Stimulated activated CD4-positive, alpha-beta T cell treated with anti-CD3 and anti-CD28 coated beads, Interleukin-4, amount 100 ng/mL, for 48 hours (primary cell): ENCODE data around the gene PRM1.
A peak's percentile ranks its signal among the peaks of the same experiment; 100 is the strongest.

ENCODE experiments used
- DNase-seq, 2 donors: peaks; one replicate each; pipeline ENCODE4 v3.0.0-alpha.2; 2020; ENCODE audit warnings: low read depth in 2 of 2

PRM1 gene

DNA sequence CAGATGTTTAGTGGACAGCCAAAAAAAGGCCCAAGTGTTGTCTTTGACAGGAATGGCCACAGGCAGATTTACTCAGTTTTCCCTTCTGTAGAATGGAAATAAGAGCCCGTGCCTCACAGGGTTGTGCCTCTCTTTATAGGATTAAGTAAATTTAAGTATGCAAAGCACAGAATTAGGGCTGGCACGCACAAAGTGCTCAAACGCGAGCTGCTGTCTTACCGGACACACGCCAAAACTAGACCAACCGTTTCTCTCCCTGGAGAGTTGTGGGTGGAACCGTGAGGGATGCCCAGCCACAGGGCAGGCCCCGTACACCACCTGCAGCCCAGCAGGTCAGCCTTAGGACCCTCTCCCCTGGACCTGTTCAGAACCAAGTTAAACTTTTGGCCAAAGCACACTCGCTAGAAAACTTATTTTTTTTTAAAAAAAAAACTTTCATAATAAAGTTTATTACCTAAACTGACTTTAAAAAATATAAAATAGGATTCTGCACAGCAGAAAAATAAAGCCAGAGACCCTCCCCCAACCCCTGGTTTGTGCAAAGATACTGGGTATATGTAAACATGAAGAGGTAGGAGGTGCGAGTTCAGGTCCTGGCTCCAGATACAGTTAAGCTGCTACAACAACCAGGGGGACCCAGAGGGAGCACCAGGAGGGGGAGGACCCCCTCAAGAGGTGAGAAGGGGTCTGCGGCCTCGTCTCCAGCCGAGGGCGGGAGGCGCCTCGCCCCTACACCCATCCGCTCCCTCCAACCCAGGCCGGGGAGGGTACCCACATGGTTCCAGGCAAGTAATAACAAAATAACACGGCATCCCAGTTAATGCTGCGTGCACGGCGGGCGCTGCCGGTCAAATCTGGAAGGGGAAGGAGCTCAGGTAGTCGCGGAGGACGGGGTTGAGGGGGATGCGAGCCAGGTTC is 26.9 kb downstream of the PRM1 start:
- DNase-seq, result no peak

DNA sequence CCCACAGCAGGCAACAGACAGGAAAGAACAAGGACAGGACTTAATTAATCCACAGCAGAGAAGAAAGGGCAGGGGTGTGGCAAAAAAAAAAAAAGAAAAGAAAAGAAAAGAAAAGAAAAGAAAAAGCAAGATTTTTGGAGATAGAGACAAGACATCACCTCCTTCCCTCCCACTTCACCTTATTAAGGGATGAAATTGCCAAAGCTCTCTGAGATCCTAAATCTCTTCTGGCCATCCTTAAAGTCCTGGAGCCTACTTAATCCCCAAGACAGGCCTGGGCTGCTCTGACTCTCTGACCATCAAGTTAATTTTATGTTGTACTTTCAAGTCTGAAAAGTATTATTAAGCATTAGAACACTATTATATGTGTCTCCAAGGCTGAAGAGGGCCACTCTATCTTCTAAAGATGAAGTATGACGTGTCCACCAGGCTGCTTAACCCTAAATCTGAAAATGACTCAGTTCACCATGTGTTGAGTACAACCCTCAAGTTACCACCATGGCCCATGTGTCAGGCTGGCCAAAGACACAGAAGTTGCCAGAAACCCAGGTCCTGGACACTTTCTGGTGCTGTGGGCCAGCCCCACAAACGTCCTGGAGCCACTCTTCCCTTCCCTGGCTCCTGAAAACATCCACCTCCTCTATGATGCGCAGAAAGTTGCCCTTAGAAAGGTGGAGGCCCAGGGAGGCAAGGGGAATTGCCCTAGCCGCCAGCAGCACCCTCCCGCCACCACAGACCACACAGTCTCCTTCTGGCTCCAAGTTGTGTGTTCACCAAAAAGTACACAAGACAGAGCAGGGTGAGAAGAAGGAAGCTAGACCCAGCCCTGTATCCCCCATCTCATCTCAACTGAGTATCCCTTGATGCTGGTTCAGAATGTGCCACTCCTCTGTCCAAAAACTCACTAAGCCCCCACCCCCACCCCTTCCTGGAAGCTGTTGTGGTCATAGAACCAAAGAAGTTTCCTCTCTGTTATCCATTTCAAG is 27.8 kb downstream of the PRM1 start:
- DNase-seq, result no peak

DNA sequence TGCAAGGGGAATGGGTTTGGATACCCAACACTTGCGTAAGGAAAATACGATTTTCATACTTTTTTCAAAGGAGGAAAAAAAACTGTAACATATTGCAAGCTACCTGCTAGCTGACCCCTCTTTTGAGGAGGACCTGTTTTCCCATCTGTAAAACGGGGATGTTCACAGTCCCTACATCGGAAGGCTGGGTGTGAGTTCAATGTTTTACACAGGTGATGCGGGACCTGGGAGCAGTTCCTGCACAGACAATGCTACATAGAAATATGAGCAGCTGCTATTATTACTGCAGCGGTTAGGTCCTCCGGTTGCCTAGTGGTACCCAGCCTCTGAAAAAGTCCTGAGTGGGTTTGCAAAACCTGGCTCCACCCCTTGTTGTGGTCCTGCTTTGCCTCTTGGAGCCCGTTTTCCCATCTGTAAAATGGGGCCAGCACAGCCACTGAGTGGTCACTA is 28.6 kb downstream of the PRM1 start:
- DNase-seq, result no peak

DNA sequence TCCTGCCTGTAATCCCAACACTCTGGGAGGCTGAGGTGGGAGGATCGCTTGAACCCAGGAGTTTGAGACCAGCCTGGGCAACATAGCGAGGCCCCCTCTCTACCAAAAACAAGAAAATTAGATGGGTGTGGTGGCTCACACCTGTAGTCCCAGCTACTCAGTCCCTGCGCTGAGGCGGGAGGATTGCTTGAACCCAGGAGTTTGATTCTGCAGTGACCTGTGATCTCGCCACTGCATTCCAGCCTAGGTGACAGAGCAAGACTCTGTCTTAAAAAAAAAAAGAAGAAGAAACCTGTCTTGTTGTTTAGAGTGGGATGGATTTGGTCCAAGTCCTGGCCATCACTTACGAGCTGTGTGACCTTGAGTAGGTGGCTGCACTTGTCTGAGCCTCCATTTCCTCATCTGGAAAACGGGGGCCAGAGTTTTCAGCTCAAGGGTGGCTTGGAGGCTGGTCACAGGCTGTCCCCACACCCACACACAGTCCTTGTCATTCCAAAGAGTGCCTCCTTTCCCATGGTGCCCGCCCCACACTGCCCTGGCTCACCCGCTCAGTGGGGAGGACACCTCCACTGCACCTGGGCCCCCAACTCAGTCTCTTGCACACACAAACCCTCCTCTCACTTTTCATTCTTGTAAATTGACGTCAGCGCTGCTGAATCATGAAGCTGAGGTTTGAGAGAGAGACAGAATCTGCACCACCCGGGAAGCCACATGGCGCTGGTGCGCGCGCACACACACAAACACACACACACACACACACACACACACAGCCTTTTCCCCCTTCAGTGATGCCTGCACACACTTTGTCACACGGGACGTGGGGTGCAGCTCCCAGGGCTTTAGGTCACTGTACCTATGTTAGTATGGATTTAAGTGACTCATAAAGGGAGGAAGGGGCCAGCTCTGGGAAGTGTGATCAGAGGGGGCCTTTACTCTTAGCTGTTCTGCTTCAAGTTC is 29.3 kb downstream of the PRM1 start:
- peak; percentile 78 to 82 for DNase-seq

DNA sequence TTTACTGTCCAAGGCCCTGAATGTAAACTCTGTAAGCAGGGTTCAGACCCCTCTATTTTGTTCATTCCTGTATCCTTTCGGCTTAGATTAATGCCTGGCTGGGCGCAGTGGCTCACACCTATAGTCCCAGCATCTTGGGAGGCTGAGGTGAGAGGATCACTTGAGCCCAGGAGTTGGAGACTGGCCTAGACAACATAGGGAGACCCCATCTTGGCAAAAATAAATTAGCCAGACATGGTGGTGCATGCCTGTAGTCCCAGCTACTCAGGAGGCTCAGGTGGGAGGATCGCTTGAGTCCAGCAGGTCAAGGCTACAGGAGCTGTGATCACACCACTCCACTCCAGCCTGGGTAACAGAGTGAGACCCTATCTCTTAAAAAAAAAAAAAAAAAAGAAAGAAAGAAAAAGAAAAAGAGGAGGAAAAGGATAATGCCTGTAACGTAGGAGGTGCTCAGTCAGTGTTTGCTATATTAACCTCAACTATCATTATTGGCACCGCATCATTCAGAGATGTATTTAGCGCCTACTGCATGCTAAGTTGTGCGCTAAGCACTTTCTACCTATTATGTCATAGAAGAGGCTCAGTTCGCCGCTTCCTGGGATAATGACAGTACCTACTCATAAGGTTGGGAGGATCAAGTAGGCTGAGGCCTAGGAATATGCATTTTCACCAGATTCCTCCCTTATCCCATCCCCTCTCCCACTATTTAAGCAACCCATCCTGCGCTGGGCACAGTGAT is 30.2 kb downstream of the PRM1 start:
- no peak for DNase-seq

DNA sequence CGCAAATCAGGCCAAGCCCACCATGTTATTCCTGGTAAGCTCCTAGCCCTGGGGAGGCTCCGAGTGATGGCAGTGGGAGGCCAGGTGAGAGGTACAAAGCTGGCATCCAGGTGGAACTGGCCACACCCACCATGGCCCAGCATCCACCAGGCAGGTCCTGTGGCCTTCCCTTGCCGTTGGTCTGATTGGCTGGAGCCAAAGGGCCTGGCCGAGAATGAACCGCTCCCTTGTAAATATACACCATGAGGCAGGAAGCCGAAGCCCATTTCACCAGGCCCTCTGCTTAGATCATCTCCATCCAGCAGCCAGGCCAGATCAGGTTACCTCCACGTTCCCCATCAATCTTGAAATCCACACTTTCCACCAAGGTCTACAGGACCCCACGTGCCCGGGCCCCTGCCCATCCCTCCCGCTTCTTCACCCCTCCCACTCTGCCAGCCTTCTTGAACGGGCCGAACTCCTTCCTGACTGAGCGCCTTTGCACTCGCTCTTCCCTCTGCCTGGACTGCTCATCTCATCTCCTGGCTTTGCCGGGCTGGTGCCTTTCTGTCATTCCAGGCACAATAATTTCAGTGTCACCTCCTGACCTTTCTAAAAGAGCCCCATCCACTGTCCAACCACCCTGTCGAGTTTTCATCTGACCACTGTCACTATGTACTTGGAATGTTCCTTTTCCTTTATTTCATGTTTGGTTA is 30.9 kb downstream of the PRM1 start:
- no peak for DNase-seq

DNA sequence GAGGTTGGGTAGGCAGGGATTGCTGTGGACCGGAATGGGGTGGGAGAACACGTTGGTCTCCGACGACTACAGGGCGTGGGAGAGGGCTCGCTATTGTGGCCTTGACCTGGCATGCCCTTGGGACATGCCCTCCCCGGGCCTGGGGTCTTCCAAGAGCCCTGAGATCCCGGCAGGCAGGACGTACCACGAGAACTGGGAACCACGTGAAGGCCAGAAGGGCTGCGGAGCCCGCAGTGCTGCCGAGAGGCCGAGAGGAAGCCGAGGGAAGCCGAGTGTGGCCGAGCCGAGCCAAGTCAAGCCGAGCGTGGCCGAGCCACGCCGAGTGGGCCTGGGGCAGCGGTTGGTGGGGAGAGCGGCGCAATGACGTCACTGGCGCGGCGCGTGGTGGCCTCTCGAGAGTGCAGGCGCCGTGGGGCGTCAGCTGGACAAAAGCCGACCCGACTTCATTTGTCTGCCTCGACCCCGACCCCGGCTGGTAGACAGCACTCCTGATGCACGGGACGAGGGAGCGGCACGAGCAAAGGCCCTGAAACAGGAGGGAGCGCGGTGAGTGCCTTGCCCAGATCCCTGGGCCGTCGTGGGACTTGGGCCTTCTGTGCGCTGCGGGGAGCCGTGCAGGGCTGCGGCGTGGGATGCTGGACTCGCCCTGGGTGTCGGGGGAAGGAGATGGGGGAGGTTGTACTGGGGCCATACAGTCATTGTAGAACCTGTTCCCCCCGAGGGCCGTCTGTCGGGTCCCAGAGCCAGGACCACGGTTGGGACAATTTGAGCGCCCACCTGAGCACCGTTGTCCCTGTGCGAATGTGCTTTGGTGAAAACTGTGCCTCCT is 31.7 kb downstream of the PRM1 start:
- DNase-seq, result no peak

DNA sequence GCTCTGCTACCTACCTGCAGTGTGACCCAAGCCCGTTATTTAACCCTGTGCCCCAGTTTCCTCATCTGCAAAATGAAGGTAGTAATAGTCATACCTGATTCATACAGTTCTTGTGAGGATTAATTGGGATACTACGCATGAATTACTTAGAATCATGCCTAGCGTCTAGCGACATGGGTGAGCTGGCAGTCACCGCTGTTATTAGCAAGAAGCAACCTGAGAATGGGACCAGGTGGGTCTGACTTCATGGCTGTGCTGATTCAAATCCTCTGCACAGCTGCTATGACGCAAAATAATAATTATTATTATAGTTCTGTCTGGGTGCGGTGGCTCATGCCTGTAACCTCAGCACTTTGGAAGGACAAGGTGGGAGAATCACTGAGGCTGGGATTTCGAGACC is 33.0 kb downstream of the PRM1 start:
- no peak for DNase-seq

DNA sequence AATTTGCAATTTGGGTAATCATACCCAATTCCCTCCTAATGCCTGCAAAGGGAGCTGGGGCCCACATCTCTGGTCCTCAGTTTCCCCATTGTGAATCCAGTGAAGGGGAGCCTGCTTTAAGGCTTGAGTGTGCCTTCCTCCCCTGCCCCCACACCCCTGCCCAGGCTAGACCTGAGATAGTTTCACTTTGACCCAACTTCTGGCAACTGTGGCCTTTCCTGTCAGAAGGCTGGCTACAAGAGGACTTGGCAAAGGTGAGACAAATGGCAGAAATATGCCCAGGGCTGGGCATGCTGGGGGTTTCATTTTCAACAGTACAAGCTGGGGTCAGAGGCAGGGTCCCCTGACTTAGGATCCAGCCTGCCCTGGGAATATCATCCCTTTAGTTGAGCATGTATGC is 35.1 kb downstream of the PRM1 start:
- DNase-seq, result no peak

DNA sequence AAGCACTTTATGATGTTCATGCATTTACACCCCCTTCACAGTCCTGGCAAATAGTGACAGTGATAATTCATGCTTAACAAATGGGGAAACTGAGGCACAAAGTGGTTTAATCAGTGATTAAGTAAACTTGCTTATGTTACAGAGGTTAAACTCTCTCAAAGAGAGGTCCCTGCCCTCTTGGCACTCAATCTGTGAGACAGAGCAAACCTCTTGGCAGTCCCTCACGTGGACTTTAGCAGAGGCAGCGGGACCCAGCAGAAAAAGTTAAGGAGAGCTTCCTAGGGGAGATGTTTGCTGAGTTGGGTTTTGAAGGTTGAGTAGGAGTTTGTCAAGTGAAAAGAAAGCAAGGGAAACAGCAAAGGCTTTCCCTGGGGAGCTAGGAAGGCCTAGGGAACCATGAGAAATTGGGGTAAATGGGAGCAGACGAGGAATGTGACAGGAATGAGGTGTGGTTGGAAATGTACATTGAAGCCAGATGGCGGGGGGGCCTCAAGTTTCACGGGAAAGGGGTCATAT is 35.9 kb downstream of the PRM1 start:
- DNase-seq, result no peak

DNA sequence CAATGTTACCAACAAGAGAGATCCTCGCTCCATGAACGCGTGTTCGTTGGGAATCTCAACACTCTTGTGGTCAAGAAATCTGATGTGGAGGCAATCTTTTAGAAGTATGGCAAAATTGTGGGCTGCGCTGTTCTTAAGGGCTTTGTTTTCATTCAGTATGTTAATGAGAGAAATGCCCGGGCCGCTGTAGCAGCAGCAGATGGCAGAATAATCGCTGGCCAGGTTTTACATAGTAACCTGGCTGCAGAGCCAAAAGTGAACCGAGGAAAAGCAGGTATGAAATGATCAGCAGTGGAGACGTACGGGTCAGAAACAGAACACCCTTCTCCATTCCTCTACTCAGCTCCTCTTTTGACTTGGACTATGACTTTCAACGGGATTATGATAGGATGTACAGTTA is 38.5 kb downstream of the PRM1 start:
- no peak for DNase-seq

DNA sequence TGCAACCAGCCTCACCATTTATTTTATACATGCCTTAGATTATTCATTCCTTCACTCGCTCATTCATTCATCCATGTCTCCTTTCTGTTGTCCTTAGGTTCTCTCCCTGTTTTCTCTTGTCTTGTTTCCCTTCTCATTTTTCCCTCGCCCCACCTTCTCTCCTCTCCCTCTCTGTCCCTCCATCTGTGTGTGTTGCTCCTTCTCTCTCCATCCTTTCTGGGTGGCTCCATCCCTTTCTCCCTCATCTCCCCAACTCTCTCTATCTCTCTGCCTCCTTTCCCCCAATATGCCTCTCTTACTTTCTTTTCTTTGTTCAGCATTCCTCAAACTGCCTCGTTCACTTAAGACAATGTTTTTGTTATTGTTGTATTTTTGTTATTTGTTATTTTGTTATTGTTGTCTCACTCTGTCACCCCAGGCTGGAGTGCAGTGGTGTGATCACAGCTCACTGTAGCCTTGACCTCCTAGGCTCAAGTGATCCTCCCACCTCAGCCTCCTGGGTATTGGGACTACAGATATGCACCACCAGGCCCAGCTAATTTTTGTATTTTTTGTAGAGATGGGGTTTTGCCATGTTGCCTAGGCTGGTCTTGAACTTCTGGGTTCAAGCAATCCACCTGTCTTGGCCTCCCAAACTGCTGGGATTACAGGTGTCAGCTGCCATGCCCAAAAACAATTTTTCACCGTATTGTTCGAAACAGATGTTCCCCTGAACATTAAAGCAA is 39.5 kb downstream of the PRM1 start:
- DNase-seq, result no peak

DNA sequence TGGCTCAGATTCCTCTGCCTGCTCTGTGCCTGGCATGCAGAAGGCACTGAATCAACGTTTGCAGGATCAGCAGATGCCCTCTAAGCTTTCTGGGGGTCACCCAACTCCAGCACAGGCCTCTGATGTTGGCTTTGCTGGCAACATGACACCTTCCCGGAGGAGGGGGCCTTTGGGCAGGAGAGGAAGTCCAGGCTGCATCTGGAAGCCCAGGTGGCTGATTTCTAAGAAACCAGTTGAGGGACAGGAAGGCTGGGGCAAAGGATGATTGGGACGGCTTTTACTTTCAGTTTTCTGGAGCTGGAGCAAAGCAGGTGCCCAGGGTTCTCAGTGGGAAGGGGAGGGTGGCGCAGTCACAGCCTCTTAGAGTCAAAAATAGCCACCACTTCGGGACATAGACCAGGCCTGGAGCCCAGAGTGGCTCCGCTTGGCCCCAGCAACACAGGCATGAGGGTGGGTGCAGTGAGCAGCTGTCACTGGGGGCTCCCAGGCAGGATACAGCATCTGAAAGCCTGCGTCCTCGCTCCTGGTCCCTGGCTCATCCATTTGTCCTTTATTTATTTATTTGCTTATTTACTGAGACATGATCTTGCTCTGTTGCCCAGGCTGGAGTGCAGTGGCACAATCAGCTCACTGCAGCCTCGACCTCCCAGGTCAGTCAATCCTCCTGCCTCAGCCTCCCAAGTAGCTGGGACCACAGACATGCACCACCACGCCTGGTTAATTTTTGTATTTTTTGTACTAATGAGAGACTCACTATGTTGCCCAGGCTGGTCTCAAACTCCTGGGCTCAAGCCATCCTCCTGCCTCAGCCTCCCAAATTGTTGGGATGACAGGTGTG is 40.3 kb downstream of the PRM1 start:
- DNase-seq, result no peak

DNA sequence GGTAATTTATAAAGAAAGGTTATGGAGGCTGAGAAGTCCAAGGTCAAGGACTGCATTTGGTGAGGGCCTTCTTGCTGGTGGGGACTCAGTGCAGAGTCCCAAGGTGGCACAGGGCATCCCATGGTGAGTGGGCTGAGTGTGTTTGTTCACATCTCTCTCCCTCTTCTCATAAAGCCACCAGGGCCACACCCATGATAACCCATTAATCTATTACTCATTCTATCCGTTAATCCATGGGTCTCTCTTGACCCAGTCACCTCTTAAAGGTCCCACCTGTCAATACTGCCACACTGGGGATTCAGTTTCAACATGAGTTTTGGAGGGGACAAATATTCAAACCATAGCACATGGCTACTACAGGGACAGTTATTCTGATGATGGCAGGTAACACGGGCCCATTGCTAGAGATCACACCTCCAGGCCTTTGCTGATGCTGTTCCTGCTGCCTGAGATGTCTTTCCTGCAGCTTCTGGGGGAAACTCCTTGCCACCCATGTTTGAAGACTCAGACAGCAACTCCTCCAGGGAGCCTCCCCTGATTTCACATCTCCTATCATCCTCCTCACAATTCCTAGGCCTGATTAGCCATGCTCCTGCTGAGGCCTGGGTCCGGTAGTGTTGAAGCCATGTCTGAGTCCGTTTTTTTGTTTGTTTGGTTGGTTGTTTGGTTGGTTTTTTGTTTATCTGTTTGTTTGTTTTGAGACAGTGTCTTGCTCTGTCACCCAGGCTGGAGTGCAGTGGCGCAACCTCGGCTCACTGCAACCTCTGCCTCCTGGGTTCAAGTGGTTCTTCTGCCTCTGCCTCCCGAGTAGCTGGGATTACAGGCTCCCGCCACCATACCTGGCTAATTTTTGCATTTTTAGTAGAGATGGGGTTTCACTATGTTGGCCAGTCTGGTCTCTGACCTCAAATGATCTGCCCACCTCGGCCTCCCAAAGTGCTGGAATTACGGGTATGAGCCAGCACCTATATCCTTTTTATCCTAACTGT is 41.2 kb downstream of the PRM1 start:
- no peak for DNase-seq

DNA sequence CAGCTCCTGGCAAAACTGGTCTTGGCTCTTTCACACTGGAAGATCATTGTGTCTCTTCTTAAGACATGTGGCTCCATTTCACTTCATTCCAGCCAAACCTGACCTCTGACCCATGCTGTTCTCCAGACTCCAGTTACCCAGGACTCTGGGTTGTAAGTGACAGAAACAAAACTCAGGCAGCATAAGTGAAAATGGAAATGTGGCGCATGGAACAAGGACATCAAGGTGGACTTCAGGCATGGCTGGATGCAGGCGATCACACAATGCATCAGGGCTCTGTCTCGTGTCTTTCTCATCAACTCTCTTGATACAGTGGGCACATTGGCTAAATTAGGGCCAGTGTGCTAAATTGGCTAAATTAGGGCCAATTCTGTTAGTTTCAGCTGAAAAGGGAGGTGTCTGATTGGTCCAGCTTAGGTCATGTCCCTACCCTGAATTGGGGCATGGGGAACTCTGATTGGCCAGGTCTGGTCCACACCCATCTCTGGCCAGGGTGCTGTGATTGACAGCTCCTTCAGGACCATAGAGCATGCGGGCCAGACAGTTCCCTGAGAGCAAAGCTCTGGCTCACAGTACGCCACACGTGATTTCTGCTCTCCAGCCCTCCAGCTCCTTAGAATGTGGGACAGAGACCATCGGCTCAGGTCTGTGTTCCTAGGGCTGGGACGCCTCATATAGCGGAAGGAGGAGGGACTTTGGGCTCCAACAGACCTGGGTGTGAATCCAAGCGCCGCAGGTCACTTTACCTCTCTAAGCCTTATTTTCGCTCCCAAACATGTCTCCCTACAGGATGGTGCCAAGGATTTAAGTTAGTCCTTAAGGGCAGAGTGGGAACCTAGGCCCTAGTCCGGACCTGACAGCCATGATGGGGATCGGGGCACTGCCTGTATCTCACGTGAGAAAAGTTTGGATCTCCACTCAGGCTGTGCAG is 42.6 kb downstream of the PRM1 start:
- no peak for DNase-seq
